HG02759 (cell line): Measurements from ENCODE around the gene SMARCAL1.

ENCODE experiments used
- ATAC-seq: cut with Tn5 transposase; IDR thresholded peaks from one replicate; pipeline ENCODE4 v1.9.1; 2021; ENCODE audit warnings: mild to moderate bottlenecking, moderate library complexity; ENCODE audit not compliant: unreplicated experiment

The SMARCAL1 gene

GRCh38 chr2:216526939-216527338 is 114.7 kb downstream of the SMARCAL1 start:
- ATAC-seq, result no peak

DNA sequence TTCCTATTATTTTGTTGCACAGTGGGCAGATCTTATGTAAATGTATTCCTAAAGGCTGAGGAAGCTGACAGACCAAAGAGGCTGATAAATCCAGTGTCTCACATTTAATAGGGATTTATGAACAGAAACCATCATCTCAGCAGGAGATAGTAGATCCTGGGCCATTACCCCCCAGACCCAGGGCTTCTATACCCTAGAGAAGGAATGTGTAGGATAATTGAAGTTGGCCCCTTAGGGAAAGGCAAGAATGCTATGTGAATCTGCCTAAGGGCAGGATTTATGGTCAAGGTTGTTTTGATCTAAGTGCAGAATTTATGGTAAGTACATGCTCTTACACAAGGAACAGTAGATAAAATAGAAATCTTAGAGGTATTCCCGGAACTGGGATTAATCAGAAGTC is 115.3 kb downstream of the SMARCAL1 start:
- ATAC-seq, result no peak

DNA sequence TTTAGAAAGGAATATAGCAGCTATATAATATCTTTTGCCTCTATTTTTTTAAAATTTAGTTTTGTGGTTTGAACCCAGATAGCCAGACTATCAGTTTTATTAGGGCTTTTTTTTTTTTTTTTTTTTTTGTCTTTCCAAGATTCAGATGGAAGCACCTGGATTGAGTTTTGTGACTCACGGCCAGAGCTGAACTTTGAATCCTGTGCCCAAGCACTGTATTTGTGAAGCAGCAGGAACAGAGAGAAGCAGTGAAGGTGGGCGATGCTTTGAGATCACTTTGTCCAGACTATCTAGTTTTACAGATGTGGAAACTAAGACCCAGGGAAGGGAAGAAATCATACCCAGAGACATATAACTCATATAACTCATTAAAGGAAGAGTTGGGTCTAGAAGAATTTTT is 120.3 kb downstream of the SMARCAL1 start:
- ATAC-seq, result no peak
